ENCODE data around the gene GNG8.

GRCh38 chr19:46615966-46616365, 20.0 kb downstream of the GNG8 start:
- TF ChIP-seq, protein P1, sequence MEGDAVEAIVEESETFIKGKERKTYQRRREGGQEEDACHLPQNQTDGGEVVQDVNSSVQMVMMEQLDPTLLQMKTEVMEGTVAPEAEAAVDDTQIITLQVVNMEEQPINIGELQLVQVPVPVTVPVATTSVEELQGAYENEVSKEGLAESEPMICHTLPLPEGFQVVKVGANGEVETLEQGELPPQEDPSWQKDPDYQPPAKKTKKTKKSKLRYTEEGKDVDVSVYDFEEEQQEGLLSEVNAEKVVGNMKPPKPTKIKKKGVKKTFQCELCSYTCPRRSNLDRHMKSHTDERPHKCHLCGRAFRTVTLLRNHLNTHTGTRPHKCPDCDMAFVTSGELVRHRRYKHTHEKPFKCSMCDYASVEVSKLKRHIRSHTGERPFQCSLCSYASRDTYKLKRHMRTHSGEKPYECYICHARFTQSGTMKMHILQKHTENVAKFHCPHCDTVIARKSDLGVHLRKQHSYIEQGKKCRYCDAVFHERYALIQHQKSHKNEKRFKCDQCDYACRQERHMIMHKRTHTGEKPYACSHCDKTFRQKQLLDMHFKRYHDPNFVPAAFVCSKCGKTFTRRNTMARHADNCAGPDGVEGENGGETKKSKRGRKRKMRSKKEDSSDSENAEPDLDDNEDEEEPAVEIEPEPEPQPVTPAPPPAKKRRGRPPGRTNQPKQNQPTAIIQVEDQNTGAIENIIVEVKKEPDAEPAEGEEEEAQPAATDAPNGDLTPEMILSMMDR (IDR thresholded peaks at IDR 0.05; ENCODE audit: insufficient read depth, low read depth, low read length) = no peak
- no peak for TF ChIP-seq EZH2 (IDR thresholded peaks at IDR 0.05; ENCODE audit: insufficient read depth, low read length)
